GM12891 (cell line): Measurements from ENCODE around the gene HRK.

ENCODE experiments used
- POLR2A ChIP-seq: IDR thresholded peaks from 2 replicates; pipeline ENCODE4 v1.6.1; 2011; ENCODE audit warnings: low read depth, low read length, control low read depth
- POLR2AphosphoS5 ChIP-seq: IDR thresholded peaks from 2 replicates; pipeline ENCODE4 v1.6.1; 2011; ENCODE audit warnings: low read depth, low read length, control low read depth
- POU2F2 ChIP-seq: IDR thresholded peaks from 2 replicates; pipeline ENCODE4 v1.6.1; 2011; ENCODE audit warnings: low read depth, mild to moderate bottlenecking, control low read depth, low read length, moderate library complexity
- SPI1 ChIP-seq: IDR thresholded peaks from 2 replicates; pipeline ENCODE4 v1.6.1; 2011; ENCODE audit warnings: low read depth, low read length, control low read depth
- TAF1 ChIP-seq: IDR thresholded peaks from 2 replicates; pipeline ENCODE4 v1.6.1; 2011; ENCODE audit warnings: low read depth, low read length, control low read depth

DNA sequence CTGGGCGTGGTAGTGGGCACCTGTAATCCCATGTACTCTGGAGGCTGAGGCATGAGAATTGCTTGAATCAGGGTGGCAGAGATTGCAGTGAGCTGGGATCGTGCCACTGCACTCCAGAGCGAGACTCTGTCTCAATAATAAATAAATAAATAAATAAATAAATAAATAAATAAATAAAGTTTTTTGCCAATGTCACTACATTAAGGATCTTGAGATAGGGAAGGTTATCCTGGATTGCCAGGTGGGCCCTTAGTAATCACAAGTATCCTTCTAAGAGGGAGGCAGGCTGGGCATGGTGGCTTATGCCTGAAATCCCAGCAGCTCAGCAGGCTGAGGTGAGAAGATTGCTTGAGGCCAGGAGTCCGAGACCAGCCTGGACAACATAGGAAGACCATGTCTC is 25.0 kb upstream of the HRK start:
- TF ChIP-seq POLR2A, result no peak
- no peak for TF ChIP-seq SPI1
- TF ChIP-seq POLR2AphosphoS5, result no peak
- TF ChIP-seq TAF1, result no peak
- TF ChIP-seq POU2F2, result no peak
